Measurements from ENCODE around the gene MYL11. TPM values are rescaled to one million over a fixed set of nuclear protein-coding genes. Genes with fewer than 3 reads are reported as not detected.

MYL11 gene
- total RNA-seq, 2 experiments from 2014 or later, result not detected

DNA sequence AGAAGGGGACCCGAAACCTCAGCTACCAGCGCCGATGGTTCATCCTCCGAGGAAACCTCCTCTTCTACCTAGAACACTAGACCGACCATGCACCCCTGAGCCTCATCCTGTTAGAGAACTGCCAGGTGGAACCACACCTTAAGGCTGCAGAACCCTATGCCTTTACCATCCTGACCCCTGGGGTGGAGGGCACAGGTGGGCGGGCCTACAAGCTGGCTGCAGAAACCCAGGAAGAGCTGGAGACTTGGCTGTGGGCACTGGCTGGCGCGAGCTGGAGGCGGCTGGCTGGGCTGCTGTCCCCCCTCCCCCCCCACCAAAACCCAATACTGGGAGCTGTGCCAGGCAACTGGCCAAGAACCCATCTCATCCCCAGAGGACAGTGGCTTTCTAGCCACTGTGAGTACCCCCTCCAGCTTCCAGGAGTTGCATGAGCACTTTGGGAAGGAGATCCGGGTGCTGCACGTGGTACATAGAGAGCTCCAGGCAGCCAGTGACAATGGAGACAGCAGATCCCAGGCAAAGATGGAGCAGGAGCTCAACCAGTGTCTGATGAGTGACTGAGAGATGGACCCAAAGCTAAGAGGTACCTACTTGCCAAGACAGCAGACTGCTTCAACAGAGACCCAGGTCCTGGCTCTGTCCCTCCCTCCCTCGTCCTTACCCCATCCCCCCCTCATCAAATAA lies 18.1 kb upstream of the MYL11 start:
- CTCF ChIA-PET, result interaction anchor here (0.7 to 1.6 kb wide), 4 partner anchors 12 to 15 kb away, joined by 3 to 6 read pairs (median 4); no protein-coding TSS in a partner anchor
- H3K4me1 Mint-ChIP-seq, result peaks cover 46% of the 10 kb centered on the region
- H3K9me3 Mint-ChIP-seq, result no peaks in the 10 kb centered on the region
- peaks cover 44% of the 10 kb centered on the region for H3K36me3 Mint-ChIP-seq (ENCODE audit: low read depth)
- peak overlapping the region; percentile 91 for H3K4me3 Mint-ChIP-seq
- DNase-seq, result no peak
- peak overlapping the region; percentile 92 for H3K27ac Mint-ChIP-seq
- no peaks in the 10 kb centered on the region for H3K27me3 Mint-ChIP-seq
- POLR2A ChIA-PET, result no interaction called here

DNA sequence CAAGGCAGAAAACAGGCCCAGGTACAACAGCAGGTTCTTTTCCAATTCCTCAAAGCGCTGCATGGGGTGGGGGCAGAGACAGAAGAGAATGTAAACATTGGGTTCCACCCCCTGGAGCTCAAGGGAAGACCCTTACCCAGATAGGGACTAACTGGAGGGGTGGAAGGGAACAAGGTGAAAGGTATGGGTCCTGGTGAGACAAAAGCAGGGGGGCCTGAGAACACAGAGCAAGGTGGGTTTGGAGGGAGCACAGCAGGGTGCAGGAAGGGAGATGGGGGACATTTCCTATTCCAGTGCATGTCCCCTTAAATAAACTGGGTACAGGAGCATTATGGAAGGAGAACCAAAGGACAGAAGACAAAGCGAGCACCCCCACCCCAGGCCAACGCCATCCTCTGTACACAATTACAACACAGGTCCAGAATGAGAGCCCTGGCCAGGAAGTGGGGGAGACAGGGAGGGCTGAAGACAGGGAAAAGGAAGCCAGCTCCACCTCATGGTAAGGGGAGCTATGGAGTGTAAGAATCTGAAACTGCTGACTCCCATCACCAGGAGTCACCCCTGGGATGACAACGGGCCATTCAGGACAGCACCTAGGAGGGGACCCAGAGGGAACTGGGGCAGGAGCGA lies 17.4 kb upstream of the MYL11 start:
- H3K9me3 Mint-ChIP-seq, result no peaks in the 10 kb centered on the region
- H3K4me1 Mint-ChIP-seq, result peaks cover 44% of the 10 kb centered on the region
- H3K4me3 Mint-ChIP-seq, result no peak overlapping the region
- no peak for DNase-seq
- CTCF ChIA-PET, result interaction anchor here (0.7 to 1.6 kb wide), 4 partner anchors 11 to 52 kb away, joined by 3 to 6 read pairs (median 4); no protein-coding TSS in a partner anchor
- H3K27me3 Mint-ChIP-seq, result no peaks in the 10 kb centered on the region
- POLR2A ChIA-PET, result no interaction called here
- peaks cover 42% of the 10 kb centered on the region for H3K36me3 Mint-ChIP-seq (ENCODE audit: low read depth)
- no peak overlapping the region for H3K27ac Mint-ChIP-seq

DNA sequence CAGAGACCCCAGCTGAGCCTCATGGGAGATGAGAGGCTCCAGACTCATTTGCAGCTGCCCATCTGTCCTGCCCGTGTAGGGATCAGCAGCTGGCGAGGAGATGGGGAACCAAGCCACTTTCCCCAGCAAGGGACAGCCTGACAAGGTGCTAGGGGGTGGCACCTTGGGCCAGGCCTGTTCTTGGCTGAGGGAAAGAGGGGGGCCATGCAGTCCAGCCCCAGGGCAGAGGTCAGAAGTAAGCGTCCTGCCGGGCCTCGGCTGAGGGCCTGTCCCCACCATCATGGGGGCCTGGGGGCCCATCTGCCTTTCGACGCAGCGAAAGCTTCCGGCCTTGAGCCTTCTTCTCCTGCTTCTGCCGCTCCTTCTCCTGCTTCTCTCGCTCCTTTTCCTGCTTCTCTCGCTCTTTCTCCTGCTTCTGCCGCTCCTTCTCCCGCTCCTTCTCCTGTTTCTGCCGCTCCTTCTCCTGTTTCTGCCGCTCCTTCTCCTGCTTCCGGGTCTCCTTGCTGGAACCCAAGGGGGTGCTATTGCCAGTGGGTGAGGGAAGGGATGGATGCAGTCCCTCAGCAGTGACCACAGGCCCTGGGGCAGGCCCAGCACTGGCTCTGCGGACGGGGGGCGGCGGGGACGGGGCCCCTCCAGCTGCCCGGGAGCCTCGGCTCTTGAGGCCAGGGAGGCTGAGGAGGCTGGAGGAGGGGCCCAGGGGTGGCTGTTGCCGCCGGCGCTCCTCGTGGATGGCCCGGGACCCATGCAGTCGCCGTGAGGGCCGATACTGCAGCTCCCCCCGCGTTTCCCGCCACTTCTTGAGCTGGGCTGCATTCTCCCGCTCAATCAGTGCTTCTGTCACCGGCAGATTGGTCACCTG lies 16.7 kb upstream of the MYL11 start:
- Mint-ChIP-seq H3K4me1 (peaks cover 47% of the 10 kb centered on the region), H3K36me3 (ENCODE audit: low read depth) (peaks cover 41% of the 10 kb centered on the region), H3K4me3 (no peak overlapping the region), H3K27me3 (no peaks in the 10 kb centered on the region), H3K9me3 (no peaks in the 10 kb centered on the region), H3K27ac (no peak overlapping the region)
- POLR2A ChIA-PET, result interaction anchor here (0.6 kb wide), 1 partner anchor 257 kb away, joined by 3 read pairs; no protein-coding TSS in a partner anchor
- CTCF ChIA-PET, result interaction anchor here (0.8 to 1.4 kb wide), 4 partner anchors 10 to 51 kb away, joined by 3 to 4 read pairs (median 3); no protein-coding TSS in a partner anchor
- no peak for DNase-seq

DNA sequence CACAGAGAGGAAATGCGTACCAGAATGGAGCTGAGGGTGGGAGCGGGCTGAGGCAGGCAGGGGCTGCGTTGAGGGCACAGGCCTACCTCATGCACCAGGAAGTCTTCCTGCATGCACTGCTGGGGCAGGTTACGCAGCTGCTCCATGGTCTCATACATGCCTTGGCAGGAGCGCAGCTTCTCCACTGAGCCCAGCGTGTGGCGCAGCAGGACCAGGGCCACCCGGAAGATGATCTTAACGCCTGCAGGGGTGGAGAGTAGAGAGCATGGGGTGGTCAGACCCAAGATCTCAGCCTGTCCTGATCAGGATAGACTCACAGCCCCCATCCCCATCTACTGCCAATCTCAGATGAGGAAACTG lies 16.0 kb upstream of the MYL11 start:
- Mint-ChIP-seq H3K27ac (peak overlapping the region; percentile 36), H3K9me3 (no peaks in the 10 kb centered on the region), H3K4me1 (peaks cover 48% of the 10 kb centered on the region), H3K36me3 (ENCODE audit: low read depth) (peaks cover 42% of the 10 kb centered on the region), H3K4me3 (no peak overlapping the region), H3K27me3 (no peaks in the 10 kb centered on the region)
- CTCF ChIA-PET, result interaction anchor here (1.0 to 1.4 kb wide), 2 partner anchors 13 to 22 kb away, joined by 3 read pairs; no protein-coding TSS in a partner anchor
- POLR2A ChIA-PET, result interaction anchor here (0.6 kb wide), 1 partner anchor 256 kb away, joined by 3 read pairs; no protein-coding TSS in a partner anchor
- DNase-seq, result no peak

DNA sequence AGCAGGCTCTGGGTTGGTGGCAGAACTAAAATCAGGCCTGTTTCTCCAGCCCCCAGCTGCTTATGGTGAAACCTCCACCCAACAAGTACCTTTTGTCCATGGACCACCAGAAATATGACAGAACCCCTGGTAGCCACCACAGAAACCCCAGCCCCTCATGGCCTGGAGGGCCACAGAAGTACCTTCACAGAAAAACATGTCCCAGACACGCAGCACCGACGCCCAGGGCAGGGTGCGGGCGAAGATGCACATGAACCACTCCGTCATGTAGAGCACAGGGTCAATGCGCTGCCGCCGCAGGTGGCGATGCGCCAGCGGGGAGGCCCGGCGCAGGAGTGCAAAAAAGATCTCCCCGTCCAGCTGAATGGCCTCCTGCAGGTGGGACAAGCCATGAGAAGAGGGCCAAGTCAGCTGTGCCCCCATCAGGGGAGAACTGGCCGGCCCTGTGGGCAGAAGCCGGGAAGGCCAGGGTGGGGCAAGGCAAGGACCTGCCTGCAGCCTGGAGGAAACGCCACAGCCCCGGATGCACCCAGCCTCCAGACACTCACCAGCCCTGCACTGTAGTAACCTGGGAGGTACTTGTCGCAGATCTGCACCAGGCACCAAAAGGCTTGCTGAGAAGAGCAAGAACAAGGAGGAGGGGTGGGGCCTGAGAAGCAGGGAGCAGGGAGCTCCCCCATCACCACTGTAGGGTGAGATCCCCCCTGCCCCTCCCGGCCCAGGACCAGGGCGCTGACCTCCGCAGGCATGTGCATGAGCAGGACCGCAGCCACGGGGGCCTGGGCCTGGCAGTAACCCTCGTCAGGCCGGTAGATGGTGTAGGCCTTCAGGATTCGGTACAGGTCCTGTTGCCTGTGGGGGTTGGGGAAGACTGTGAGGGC lies 15.4 kb upstream of the MYL11 start:
- POLR2A ChIA-PET, result interaction anchor here (0.6 kb wide), 1 partner anchor 255 kb away, joined by 3 read pairs; no protein-coding TSS in a partner anchor
- H3K9me3 Mint-ChIP-seq, result no peaks in the 10 kb centered on the region
- H3K4me1 Mint-ChIP-seq, result peaks cover 41% of the 10 kb centered on the region
- no peak overlapping the region for H3K4me3 Mint-ChIP-seq
- peaks cover 42% of the 10 kb centered on the region for H3K36me3 Mint-ChIP-seq (ENCODE audit: low read depth)
- no peak for DNase-seq
- CTCF ChIA-PET, result interaction anchor here (0.9 to 1.4 kb wide), 4 partner anchors 12 to 39 kb away, joined by 3 to 4 read pairs (median 3); partner anchors contain the start of gene SEPTIN1
- H3K27ac Mint-ChIP-seq, result peak overlapping the region; percentile 36
- no peaks in the 10 kb centered on the region for H3K27me3 Mint-ChIP-seq

DNA sequence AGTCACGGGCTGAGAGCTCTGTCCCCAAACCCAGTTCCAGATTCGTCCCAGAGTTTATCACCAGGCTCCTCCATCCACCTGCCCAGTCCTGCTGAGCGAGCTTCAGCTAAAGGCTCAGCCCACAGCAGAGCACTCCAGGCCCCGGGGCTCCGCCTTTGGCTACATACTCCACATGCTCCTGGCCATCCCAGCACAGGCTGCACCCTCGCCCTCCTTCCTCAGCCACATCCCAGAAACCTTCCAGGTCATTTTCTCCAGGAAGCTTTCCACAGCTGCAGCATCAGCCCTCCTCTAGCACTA lies 14.8 kb upstream of the MYL11 start:
- Mint-ChIP-seq H3K9me3 (no peaks in the 10 kb centered on the region), H3K36me3 (ENCODE audit: low read depth) (peaks cover 44% of the 10 kb centered on the region), H3K27me3 (no peaks in the 10 kb centered on the region), H3K27ac (no peak overlapping the region), H3K4me3 (no peak overlapping the region), H3K4me1 (peaks cover 42% of the 10 kb centered on the region)
- ChIA-PET CTCF (interaction anchor here (0.6 to 1.7 kb wide), 5 partner anchors 10 to 130 kb away, joined by 3 to 6 read pairs (median 3); partner anchors contain the start of genes SEPTIN1 and TBC1D10B), POLR2A (no interaction called here)
- no peak for DNase-seq

DNA sequence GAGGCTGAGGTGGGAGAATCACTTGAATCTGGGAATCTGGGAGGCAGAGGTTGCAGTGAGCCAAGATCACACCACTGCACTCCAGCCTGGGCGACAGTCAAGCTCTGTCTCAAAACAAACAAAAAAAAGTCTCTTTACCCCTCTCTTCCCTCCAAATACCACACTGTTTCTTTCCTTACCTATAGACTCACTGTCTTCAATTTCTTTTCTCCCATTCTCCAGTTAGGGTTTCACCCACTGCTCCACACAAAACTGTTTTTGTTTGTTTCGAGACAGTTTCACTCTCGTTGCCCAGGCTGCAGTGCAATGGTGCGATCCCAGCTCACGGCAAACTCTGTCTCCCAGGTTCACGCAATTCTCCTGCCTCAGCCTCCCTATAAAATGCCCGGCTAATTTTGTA lies 13.4 kb upstream of the MYL11 start:
- Mint-ChIP-seq H3K4me3 (no peak overlapping the region), H3K4me1 (peaks cover 40% of the 10 kb centered on the region), H3K27me3 (no peaks in the 10 kb centered on the region), H3K36me3 (ENCODE audit: low read depth) (peaks cover 55% of the 10 kb centered on the region), H3K27ac (peak overlapping the region; percentile 78), H3K9me3 (no peaks in the 10 kb centered on the region)
- CTCF ChIA-PET, result interaction anchor here (1.7 kb wide), 1 partner anchor 8 kb away, joined by 6 read pairs; the partner anchor contains the start of gene TBC1D10B
- no peak for DNase-seq
- POLR2A ChIA-PET, result no interaction called here

DNA sequence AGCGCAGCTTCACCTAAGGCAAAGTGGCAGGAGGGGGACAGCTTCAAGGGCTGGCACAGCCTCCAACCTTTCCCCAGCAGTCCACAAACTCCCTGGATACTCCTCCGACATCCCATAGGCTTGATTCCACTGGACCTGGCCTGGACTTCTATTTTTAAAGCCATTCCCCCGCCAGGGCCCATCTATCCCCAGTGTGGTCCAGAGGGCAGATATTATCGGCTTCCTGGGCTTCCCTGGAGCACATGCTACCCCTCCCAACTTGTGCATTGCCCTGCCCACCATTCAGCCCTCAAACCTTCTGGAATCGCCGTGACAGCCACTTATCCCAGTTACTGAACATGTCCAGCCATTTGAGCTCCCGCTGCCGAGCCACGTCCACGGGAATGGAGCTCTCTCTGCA lies 9.4 kb upstream of the MYL11 start:
- no peak overlapping the region for H3K27ac Mint-ChIP-seq

DNA sequence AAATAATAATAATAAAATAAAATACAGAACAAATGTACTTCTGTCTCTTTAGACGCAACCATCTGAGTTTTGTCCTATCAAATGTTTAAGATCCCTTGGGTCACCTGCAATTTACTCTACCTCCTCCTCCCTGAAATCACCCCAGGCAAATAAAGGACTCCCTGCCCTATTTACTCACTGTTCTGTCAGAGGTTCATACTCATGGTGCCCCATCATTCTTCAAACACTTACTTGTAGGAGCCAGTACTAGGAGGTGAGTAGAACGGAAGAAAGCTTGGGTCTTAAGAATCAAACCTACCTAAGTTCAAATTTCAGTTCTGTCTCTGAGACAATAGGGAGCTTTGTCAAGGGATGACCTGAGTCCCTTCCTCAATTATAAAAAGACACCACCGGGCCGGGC lies 8.1 kb upstream of the MYL11 start:
- ChIA-PET POLR2A (no interaction called here), CTCF (interaction anchor here (1.3 kb wide), 1 partner anchor 28 kb away, joined by 3 read pairs; the partner anchor contains the start of gene ZNF48)
- H3K27me3 Mint-ChIP-seq, result no peaks in the 10 kb centered on the region
- DNase-seq, result no peak
- no peaks in the 10 kb centered on the region for H3K9me3 Mint-ChIP-seq
- H3K4me3 Mint-ChIP-seq, result peak overlapping the region; percentile 87
- no peak overlapping the region for H3K27ac Mint-ChIP-seq
- peaks cover 56% of the 10 kb centered on the region for H3K4me1 Mint-ChIP-seq
- H3K36me3 Mint-ChIP-seq (ENCODE audit: low read depth), result peaks cover 59% of the 10 kb centered on the region

More for the DNA sequence above, 9.4 kb upstream of the MYL11 start:
- Mint-ChIP-seq H3K4me3 (no peak overlapping the region), H3K9me3 (no peaks in the 10 kb centered on the region), H3K36me3 (ENCODE audit: low read depth) (peaks cover 70% of the 10 kb centered on the region), H3K27me3 (no peaks in the 10 kb centered on the region), H3K4me1 (peaks cover 54% of the 10 kb centered on the region)
- DNase-seq, result no peak
- ChIA-PET POLR2A (no interaction called here), CTCF (interaction anchor here (0.9 to 1.8 kb wide), 5 partner anchors 11 to 285 kb away, joined by 3 to 6 read pairs (median 3); partner anchors contain the start of genes PRR14, SEPTIN1 and TBX6)

DNA sequence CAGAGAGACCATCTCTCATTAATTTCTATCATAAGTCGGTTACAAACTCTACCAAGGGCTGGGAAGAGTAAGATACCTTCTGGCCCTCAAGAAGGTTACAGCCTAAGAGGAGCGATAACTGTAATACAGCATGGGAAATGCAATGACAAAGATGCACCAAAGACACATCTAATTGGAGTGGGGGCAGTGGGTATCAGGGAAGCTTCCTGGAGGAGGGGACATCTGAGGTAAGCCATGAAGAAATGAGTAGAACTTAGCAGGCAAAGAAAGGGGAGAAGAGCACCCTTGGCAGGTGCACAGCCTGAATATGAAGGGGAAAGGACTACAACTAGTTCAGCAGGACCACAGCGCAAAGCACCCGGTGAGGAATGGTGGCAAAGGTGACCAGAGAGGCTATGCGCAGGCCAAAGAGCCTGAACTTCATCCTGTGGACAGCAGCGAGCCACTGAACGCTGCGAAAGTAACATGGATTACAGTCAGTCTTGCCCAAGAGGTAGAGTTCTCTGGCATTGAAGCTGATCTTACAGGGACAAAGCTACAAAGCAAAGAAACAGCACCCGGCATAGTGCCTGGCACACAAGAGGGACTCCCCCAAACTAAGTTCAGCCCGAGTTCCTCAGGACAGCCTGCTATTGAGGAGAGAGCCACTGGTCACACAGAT lies 7.1 kb upstream of the MYL11 start:
- CTCF ChIA-PET, result interaction anchor here (1.1 to 1.3 kb wide), 3 partner anchors 10 to 27 kb away, joined by 3 to 4 read pairs (median 3); partner anchors contain the start of genes CD2BP2 and ZNF48
- Mint-ChIP-seq H3K4me3 (peak overlapping the region; percentile 87), H3K4me1 (peaks cover 58% of the 10 kb centered on the region), H3K27me3 (no peaks in the 10 kb centered on the region), H3K27ac (peak overlapping the region; percentile 71), H3K36me3 (ENCODE audit: low read depth) (peaks cover 55% of the 10 kb centered on the region), H3K9me3 (no peaks in the 10 kb centered on the region)
- no peak for DNase-seq
- POLR2A ChIA-PET, result no interaction called here

DNA sequence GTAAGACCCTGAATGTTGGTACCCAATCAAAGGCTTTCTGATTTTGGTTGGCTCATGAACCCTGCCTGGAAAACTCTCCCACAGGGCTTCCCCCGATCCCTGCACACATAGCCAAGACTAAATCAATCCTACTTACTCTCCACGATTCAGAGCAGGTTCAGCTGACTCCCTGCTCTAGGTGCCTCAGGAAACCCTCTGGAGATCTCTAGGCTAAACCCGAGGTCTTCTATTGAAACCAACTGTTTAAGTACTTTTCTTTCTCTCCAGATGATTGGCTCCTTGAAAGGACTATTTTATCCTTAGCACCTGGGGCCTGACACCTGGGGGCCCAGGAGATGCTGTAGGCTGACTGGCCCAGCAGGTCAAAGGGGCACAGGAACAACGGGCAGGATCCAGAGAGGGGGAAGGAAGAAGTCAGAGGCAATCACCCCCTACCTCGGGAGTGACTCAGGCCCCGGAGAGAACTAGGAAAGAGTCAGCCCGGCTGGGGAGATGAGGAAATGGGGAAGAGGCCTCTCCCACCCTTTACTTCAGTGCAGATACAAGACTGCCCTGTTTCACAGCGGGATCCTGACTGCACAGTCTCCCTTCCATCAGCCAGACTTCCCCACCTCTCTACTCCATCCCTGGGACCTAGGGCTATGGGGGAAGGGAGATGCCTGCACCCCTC lies 6.3 kb upstream of the MYL11 start:
- CTCF ChIA-PET, result interaction anchor here (0.8 to 2.0 kb wide), 6 partner anchors 10 to 41 kb away, joined by 3 to 7 read pairs (median 4); partner anchors contain the start of gene CD2BP2
- Mint-ChIP-seq H3K27ac (peak overlapping the region; percentile 77), H3K4me1 (peaks cover 58% of the 10 kb centered on the region), H3K36me3 (ENCODE audit: low read depth) (peaks cover 49% of the 10 kb centered on the region), H3K4me3 (peak overlapping the region; percentile 87), H3K27me3 (no peaks in the 10 kb centered on the region), H3K9me3 (no peaks in the 10 kb centered on the region)
- no peak for DNase-seq
- POLR2A ChIA-PET, result no interaction called here

Measured in activated CD4-positive, alpha-beta T cell treated with anti-CD3 and anti-CD28 coated beads, Interleukin-2, amount 10 ng/mL, durations not matched to agents 7 days and 5 days (primary cell).